ENCODE data around the gene MAP3K7.

DNA sequence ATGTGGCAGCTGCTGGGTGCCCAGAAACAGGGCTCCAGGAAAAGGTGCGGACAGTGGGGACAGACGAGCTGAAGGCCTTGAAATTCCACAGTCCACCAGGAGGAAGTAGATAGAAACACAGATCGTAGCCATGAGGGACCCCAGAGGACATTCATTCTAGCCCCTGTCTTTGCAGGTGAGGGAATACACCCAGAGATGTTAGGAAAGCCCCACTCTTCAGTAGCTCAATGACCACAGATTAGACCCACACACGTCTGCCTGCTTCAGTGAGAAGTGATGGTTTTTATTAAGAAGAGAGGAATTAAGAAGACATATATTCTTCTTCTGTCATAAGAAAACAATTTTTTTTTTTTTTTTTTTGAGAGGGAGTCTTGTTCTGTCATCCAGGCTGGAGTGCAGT is 123.0 kb downstream of the MAP3K7 start:
- no peak for TF ChIP-seq YY1 (IDR thresholded peaks at IDR 0.05; ENCODE audit: insufficient read depth, insufficient read length)
- TF ChIP-seq SUZ12 (IDR thresholded peaks at IDR 0.05; ENCODE audit: extremely low read depth, insufficient read depth, insufficient read length), result no peak
- TF ChIP-seq ZNF274 (IDR thresholded peaks at IDR 0.05; ENCODE audit: low read depth, low read length), result no peak
